Sigmoid colon (tissue), 7 donors: ENCODE results near the gene UNC13C. TPM values are rescaled to one million over a fixed set of nuclear protein-coding genes. Genes with fewer than 3 reads are reported as not detected.

Experiments
- DNase-seq: peaks from one replicate; pipeline ENCODE4 v3.0.0-alpha.2; 2019
- H3K27ac ChIP-seq, 4 donors: fragments of 200-600 bp; sonication (generic); one replicate each; pipeline ENCODE4 v1.5.1; 2016 to 2019; ENCODE audit warnings: mild to moderate bottlenecking in 1 of 4
- H3K27me3 ChIP-seq, 3 donors: fragments of 200-600 bp; sonication (generic); one replicate each; pipeline ENCODE4 v1.5.1; 2019; ENCODE audit warnings: mild to moderate bottlenecking in 1 of 3
- H3K36me3 ChIP-seq, 4 donors: fragments of 200-600 bp; sonication (generic); one replicate each; pipeline ENCODE4 v1.5.1; 2016 to 2019
- H3K4me1 ChIP-seq, 4 donors: fragments of 200-600 bp; sonication (generic); one replicate each; pipeline ENCODE4 v1.5.1; 2017 to 2019
- H3K4me3 ChIP-seq, 4 donors: fragments of 200-600 bp; sonication (generic); one replicate each; pipeline ENCODE4 v1.5.1; 2017 to 2019; ENCODE audit warnings: mild to moderate bottlenecking in 2 of 4, moderate library complexity in 1 of 4
- H3K9me3 ChIP-seq, 4 donors: fragments of 200-600 bp in 3 of 4; sonication (generic) in 3 of 4; one replicate each; pipeline versions ENCODE4 v1.5.1 to v1.6.1; 2013 to 2019
- EP300 ChIP-seq, 4 donors: sonication (generic); formaldehyde crosslinking; IDR thresholded peaks; one replicate each; pipeline ENCODE4 v1.6.1; 2017; ENCODE audit warnings: antibody characterized with exemption in 4 of 4
- POLR2A ChIP-seq, 2 donors: fragments of 450-650 bp; IDR thresholded peaks; one replicate each; pipeline ENCODE4 v1.6.1; 2016; ENCODE audit warnings: antibody characterized with exemption in 2 of 2, mild to moderate bottlenecking in 2 of 2, moderate library complexity in 2 of 2
- POLR2AphosphoS5 ChIP-seq, 4 donors: sonication (generic); formaldehyde crosslinking; IDR thresholded peaks; one replicate each; pipeline ENCODE4 v1.6.1; 2017; ENCODE audit warnings: antibody characterized with exemption in 4 of 4
- WGBS, 2 donors: extraction: QIAGEN DNeasy Blood & Tissue Kit; methylation state at CpG; one replicate each; pipeline ENCODE4 v1.1.7; 2013; 5-methylcytosine and 5-hydroxymethylcytosine counted together
- intact Hi-C: fragments of 100-400 bp; cut with DNase I; formaldehyde crosslinking; loops from one replicate; pipeline ENCODE4 v1.15.1; 2023
- polyA plus RNA-seq, 3 donors: library from polyadenylated mRNA; stranded (reverse); fragments of 200-250 nt; gene quantifications; one replicate each; pipeline ENCODE4 v1.2.3, GENCODE V29; 2013
- total RNA-seq, 4 donors: library from RNA; depleted of rRNA; stranded (reverse); fragments of >200 nt; gene quantifications; one replicate each; pipeline ENCODE4 v1.1.0, GENCODE V29; 2016
- TF ChIP-seq, protein P1 (sequence below), 4 experiments: fragments of 450-650 bp in 3 of 4; fragments of 200-600 bp in 1 of 4; IDR thresholded peaks; one replicate each; pipeline ENCODE4 v1.5.1; 2016 to 2019; ENCODE audit warnings: antibody characterized with exemption in 4 of 4, mild to moderate bottlenecking in 3 of 4, moderate library complexity in 2 of 4
- donor health status: healthy with polysubstance abuse.
- donor health status: Bipolar disorder and iron deficiency.
- donor health status: healthy.

The UNC13C gene
- total and polyA plus RNA-seq, 7 donors = under 0.01 to 1.7 (median 1.3) TPM; not detected in 1

DNA sequence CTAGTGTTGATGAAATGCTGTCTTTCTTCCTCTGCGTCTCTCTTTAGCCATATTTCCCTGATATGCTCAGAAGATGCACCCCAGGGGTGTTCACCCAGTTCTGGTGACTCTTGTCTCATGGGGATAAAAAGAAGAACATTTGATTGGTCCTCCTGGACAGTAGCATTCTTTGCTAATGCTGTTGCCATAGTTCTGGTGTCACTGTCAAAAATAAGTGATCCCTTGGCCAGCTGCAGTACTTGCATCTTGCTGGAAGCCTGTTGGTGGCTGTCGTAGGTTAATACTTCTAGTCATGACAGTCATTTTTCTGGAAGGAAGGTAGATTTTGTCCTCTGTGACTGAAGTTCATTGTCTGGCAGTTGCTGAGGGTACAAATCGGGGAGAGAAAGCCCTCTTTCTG, 124.5 kb downstream of the UNC13C start:
- intact Hi-C loops = no loop called here
- Histone ChIP-seq H3K36me3 (no peaks in the 10 kb centered on the region), H3K27me3 (no peaks in the 10 kb centered on the region), H3K4me1 (no peaks in the 10 kb centered on the region), H3K4me3 (no peak overlapping the region), H3K9me3 (no peaks in the 10 kb centered on the region), H3K27ac (no peak overlapping the region)
- 63 to 84% methylated on average over 3 of the region's 3 CpGs for WGBS, 2 donors
- no peak for DNase-seq
- TF ChIP-seq, protein P1, sequence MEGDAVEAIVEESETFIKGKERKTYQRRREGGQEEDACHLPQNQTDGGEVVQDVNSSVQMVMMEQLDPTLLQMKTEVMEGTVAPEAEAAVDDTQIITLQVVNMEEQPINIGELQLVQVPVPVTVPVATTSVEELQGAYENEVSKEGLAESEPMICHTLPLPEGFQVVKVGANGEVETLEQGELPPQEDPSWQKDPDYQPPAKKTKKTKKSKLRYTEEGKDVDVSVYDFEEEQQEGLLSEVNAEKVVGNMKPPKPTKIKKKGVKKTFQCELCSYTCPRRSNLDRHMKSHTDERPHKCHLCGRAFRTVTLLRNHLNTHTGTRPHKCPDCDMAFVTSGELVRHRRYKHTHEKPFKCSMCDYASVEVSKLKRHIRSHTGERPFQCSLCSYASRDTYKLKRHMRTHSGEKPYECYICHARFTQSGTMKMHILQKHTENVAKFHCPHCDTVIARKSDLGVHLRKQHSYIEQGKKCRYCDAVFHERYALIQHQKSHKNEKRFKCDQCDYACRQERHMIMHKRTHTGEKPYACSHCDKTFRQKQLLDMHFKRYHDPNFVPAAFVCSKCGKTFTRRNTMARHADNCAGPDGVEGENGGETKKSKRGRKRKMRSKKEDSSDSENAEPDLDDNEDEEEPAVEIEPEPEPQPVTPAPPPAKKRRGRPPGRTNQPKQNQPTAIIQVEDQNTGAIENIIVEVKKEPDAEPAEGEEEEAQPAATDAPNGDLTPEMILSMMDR (IDR thresholded peaks at IDR 0.05) = no peak
- TF ChIP-seq POLR2A (IDR thresholded peaks at IDR 0.05) = no peak
- TF ChIP-seq EP300 (IDR thresholded peaks at IDR 0.05) = no peak
- no peak for TF ChIP-seq POLR2AphosphoS5 (IDR thresholded peaks at IDR 0.05)

- H3K4me3 ChIP-seq = no peak overlapping the region
- H3K27me3 ChIP-seq = no peaks in the 10 kb centered on the region
- intact Hi-C loops = no loop called here
- no peak overlapping the region for H3K27ac ChIP-seq
- no peaks in the 10 kb centered on the region for H3K36me3 ChIP-seq
- no peaks in the 10 kb centered on the region for H3K9me3 ChIP-seq
- TF ChIP-seq POLR2AphosphoS5 (IDR thresholded peaks at IDR 0.05) (no peak), EP300 (IDR thresholded peaks at IDR 0.05) (no peak), POLR2A (IDR thresholded peaks at IDR 0.05) (no peak)
- TF ChIP-seq, protein P1 (IDR thresholded peaks at IDR 0.05) = no peak
- no peaks in the 10 kb centered on the region for H3K4me1 ChIP-seq
- WGBS, 2 donors = 71 to 90% methylated on average over 2 of the region's 2 CpGs
- no peak for DNase-seq
Observed at GRCh38 chr15:54109014-54109413, 130.8 kb downstream of the UNC13C start.

DNA sequence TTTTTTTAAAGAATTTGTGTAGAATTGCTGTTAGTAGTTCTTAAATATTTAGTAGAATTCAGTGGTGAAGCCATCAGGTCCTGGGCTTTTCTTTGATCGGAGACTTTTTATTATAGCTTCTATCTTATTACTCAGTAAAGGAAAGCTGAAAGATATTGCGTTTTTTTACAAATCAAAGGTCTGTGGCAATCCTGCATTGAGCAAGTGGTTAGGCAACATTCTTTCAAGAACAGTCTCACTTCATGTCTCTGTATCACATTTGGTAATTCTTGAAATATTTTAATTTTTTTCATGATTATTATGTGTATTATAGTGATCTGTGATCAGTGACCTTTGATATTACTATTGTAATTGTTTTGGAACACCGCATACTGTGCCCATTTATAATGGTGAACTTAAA, 140.8 kb downstream of the UNC13C start:
- Histone ChIP-seq H3K27me3 (no peaks in the 10 kb centered on the region), H3K36me3 (no peaks in the 10 kb centered on the region), H3K27ac (no peak overlapping the region), H3K4me1 (no peaks in the 10 kb centered on the region), H3K4me3 (no peak overlapping the region), H3K9me3 (no peaks in the 10 kb centered on the region)
- DNase-seq = no peak
- TF ChIP-seq POLR2AphosphoS5 (IDR thresholded peaks at IDR 0.05) = no peak
- TF ChIP-seq, protein P1 (IDR thresholded peaks at IDR 0.05) = no peak
- intact Hi-C loops = no loop called here
- 85 to 88% methylated on average over 3 of the region's 3 CpGs for WGBS, 2 donors

GRCh38 chr15:54120949-54121463, 142.8 kb downstream of the UNC13C start:
- intact Hi-C loops = no loop called here
- no peak for DNase-seq
- 92 to 95% methylated on average over 5 of the region's 5 CpGs for WGBS, 2 donors
- H3K36me3 ChIP-seq = no peaks in the 10 kb centered on the region
- no peaks in the 10 kb centered on the region for H3K9me3 ChIP-seq
- no peak for TF ChIP-seq POLR2A (IDR thresholded peaks at IDR 0.05)
- no peak for TF ChIP-seq POLR2AphosphoS5 (IDR thresholded peaks at IDR 0.05)
- TF ChIP-seq, protein P1 (IDR thresholded peaks at IDR 0.05) = no peak
- no peak for TF ChIP-seq EP300 (IDR thresholded peaks at IDR 0.05)
- H3K27ac ChIP-seq = no peak overlapping the region
- no peak overlapping the region for H3K4me3 ChIP-seq
- H3K4me1 ChIP-seq = no peaks in the 10 kb centered on the region
- H3K27me3 ChIP-seq = no peaks in the 10 kb centered on the region

DNA sequence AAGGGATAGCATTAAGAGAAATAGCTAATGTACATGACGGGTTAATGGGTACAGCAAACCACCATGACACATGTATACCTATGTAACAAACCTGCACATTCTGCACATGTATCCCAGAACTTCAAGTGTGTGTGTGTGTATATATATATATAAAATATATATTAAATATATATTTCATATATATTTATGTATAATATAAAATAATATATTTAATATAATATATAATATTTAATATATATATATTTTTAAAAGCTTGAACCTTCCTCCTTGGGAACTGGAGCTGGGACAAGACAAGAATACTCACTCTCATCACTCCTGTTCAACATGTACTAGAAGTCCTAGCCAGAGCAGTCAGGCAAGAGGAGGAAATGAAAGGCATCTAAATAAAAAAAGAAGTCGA, 149.3 kb downstream of the UNC13C start:
- intact Hi-C loops = no loop called here
- no peak for DNase-seq
- H3K4me1 ChIP-seq = no peaks in the 10 kb centered on the region
- TF ChIP-seq EP300 (IDR thresholded peaks at IDR 0.05) (no peak), POLR2AphosphoS5 (IDR thresholded peaks at IDR 0.05) (no peak), POLR2A (IDR thresholded peaks at IDR 0.05) (no peak)
- TF ChIP-seq, protein P1 (IDR thresholded peaks at IDR 0.05) = no peak
- no peaks in the 10 kb centered on the region for H3K27me3 ChIP-seq
- no peak overlapping the region for H3K4me3 ChIP-seq
- H3K27ac ChIP-seq = no peak overlapping the region
- no peaks in the 10 kb centered on the region for H3K9me3 ChIP-seq
- WGBS, 2 donors = 90 to 92% methylated on average over 2 of the region's 2 CpGs
- H3K36me3 ChIP-seq = no peaks in the 10 kb centered on the region
